PC-9 (cell line): ENCODE results near the gene ADGRL3. TPM values are rescaled to one million over a fixed set of nuclear protein-coding genes. Genes with fewer than 3 reads are reported as not detected.

Source experiments
- BruUV-seq: library from RNA; stranded (reverse); fragments of 400-500 nt; replicated peaks from 2 replicates; lab custom pipeline; 2021; lab: Mats Ljungman, UMichigan
- CTCF ChIA-PET: fragments of 300-600 bp; sonication (Branson Sonifier 250); formaldehyde crosslinking; loops from one replicate; lab custom pipeline; 2022; ENCODE audit warnings: antibody characterized with exemption; lab: Charles Lee
- POLR2A ChIA-PET: fragments of 300-600 bp; sonication (Branson Sonifier 250); formaldehyde crosslinking; loops from one replicate; lab custom pipeline; 2022; ENCODE audit warnings: antibody characterized with exemption; ENCODE audit not compliant: unreplicated experiment; lab: Charles Lee
- DNase-seq, 2 experiments: peaks; one replicate each; pipeline versions ENCODE4 v3.0.0 to v3.0.0-alpha.2; 2015 to 2022; ENCODE audit warnings: mixed read lengths in 1 of 2
- H2AFZ ChIP-seq: fragments of 200-600 bp; sonication (generic); 2 replicates; pipeline ENCODE4 v1.8.1; 2017; ENCODE audit warnings: antibody characterized with exemption
- H3F3A ChIP-seq: fragments of 200-600 bp; sonication (generic); 2 replicates; pipeline ENCODE4 v1.8.1; 2017; ENCODE audit warnings: antibody characterized with exemption, mild to moderate bottlenecking, low read depth; ENCODE audit not compliant: insufficient read depth
- H3K27ac ChIP-seq: fragments of 200-600 bp; sonication (generic); 2 replicates; pipeline ENCODE4 v1.6.1; 2016; ENCODE audit warnings: mixed run types
- H3K27me3 ChIP-seq: fragments of 200-600 bp; sonication (generic); 2 replicates; pipeline ENCODE4 v1.6.1; 2016; ENCODE audit warnings: low read depth, mixed run types; ENCODE audit not compliant: insufficient read depth
- H3K36me3 ChIP-seq: fragments of 200-600 bp; sonication (generic); 2 replicates; pipeline ENCODE4 v1.6.1; 2016; ENCODE audit warnings: low read depth, mixed run types
- H3K4me1 ChIP-seq: fragments of 200-600 bp; sonication (generic); replicated peaks from 2 replicates; pipeline ENCODE4 v1.6.1; 2016; ENCODE audit warnings: mixed run types; ENCODE audit not compliant: insufficient read depth
- H3K4me2 ChIP-seq: fragments of 200-600 bp; sonication (generic); 2 replicates; pipeline ENCODE4 v1.6.1; 2017; ENCODE audit warnings: mixed run types
- H3K4me3 ChIP-seq: fragments of 200-600 bp; sonication (generic); 2 replicates; pipeline ENCODE4 v1.6.1; 2016; ENCODE audit warnings: mixed run types
- H3K79me2 ChIP-seq: fragments of 200-600 bp; sonication (generic); 2 replicates; pipeline ENCODE4 v1.6.1; 2017; ENCODE audit warnings: low read depth, mixed run types
- H3K9me2 ChIP-seq: fragments of 200-600 bp; sonication (generic); 2 replicates; pipeline ENCODE4 v1.8.1; 2017; ENCODE audit warnings: mild to moderate bottlenecking; ENCODE audit not compliant: insufficient read depth
- H3K9me3 ChIP-seq: fragments of 200-600 bp; sonication (generic); 2 replicates; pipeline ENCODE4 v1.8.1; 2016; ENCODE audit warnings: low read depth; ENCODE audit not compliant: insufficient read depth
- H4K20me1 ChIP-seq: fragments of 200-600 bp; sonication (generic); 2 replicates; pipeline ENCODE4 v1.8.1; 2017; ENCODE audit not compliant: insufficient read depth
- EZH2 ChIP-seq: fragments of 200-600 bp; sonication (generic); IDR thresholded peaks from 2 replicates; pipeline ENCODE4 v1.8.0; 2017; ENCODE audit warnings: antibody characterized with exemption, low read depth
- intact Hi-C: fragments of 100-400 bp; cut with micrococcal nuclease; formaldehyde crosslinking; loops from one replicate; pipeline ENCODE4 v1.10.0; 2022; ENCODE audit not compliant: unreplicated experiment
- total RNA-seq: library from RNA; stranded (reverse); gene quantifications from 2 replicates; pipeline ENCODE4 v1.2.3, GENCODE V29; 2021
- TF ChIP-seq, protein P1 (sequence below): fragments of 200-600 bp; sonication (generic); conservative IDR thresholded peaks from 2 replicates; pipeline ENCODE4 v1.6.1; 2017; ENCODE audit warnings: mixed run types, antibody characterized with exemption, mild to moderate bottlenecking, moderate library complexity

ADGRL3 gene
- total RNA-seq, 1 experiment from 2014 or later = 1.6 TPM

DNA sequence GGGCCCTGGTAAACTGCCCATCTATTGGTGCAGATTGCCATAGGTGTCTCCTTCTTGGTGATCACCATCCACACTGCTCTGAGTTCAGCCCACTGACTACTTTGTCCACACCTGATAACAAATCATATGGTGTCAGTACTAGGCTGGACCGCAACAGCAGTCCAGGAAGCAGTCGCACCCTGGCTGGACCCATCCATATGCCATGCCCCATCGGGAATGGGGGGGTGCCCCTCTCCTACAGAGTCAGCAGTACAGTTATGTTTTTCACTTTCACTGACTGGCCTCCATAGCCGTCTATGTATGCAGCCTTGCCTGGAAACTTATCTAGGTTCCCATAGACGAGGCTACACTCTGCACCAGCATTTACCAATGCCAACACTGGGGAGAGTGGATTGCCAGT is 226.1 kb downstream of the ADGRL3 start:
- Histone ChIP-seq H3K27ac (no peak overlapping the region), H2AFZ (no peak overlapping the region), H3K79me2 (no peaks in the 10 kb centered on the region), H3K9me3 (no peaks in the 10 kb centered on the region), H3K27me3 (no peaks in the 10 kb centered on the region), H3K4me3 (no peak overlapping the region), H3K4me2 (no peak overlapping the region), H3K4me1 (no peaks in the 10 kb centered on the region), H3K9me2 (no peaks in the 10 kb centered on the region), H3K36me3 (no peaks in the 10 kb centered on the region), H4K20me1 (no peaks in the 10 kb centered on the region), H3F3A (no peaks in the 10 kb centered on the region)
- POLR2A ChIA-PET = no interaction called here
- no TSS peak for BruUV-seq
- TF ChIP-seq, protein P1, sequence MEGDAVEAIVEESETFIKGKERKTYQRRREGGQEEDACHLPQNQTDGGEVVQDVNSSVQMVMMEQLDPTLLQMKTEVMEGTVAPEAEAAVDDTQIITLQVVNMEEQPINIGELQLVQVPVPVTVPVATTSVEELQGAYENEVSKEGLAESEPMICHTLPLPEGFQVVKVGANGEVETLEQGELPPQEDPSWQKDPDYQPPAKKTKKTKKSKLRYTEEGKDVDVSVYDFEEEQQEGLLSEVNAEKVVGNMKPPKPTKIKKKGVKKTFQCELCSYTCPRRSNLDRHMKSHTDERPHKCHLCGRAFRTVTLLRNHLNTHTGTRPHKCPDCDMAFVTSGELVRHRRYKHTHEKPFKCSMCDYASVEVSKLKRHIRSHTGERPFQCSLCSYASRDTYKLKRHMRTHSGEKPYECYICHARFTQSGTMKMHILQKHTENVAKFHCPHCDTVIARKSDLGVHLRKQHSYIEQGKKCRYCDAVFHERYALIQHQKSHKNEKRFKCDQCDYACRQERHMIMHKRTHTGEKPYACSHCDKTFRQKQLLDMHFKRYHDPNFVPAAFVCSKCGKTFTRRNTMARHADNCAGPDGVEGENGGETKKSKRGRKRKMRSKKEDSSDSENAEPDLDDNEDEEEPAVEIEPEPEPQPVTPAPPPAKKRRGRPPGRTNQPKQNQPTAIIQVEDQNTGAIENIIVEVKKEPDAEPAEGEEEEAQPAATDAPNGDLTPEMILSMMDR = no peak
- TF ChIP-seq EZH2 = no peak
- intact Hi-C loops = no loop called here
- DNase-seq = no peak
- CTCF ChIA-PET = no interaction called here

DNA sequence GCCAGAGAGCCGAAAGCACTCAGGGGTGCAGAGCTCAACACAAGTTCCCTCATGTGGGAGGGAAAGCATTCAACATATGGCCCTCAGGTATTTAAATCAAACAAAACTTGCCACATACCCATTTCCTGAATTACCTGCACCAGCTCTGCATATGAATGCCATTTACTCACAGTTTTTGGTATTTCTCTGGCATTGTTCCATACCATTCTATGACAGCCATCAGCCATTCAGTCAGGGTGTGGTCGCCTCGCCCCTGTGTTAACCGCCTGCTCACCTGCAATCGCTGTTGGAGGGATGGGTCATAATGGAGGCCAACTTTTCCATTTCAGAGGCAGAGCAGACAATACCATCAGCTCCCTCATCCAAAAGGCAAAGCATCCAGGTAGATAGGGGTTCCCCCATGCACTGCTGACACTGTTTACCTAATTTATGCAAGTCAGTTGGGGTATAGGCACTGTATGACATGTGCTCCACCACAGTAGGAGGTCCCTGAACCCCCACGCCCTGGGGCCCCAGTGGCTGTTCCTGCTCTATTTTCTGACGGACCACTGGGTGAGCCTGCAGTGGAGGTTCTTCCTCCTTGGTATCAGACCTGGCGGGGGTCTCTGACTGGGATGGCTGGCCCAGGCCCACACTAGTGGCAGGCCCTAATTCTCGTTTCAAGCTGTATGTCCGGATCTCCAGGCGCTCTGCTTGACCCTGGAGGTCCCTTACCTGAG is 227.1 kb downstream of the ADGRL3 start:
- no peak overlapping the region for H2AFZ ChIP-seq
- H3K4me2 ChIP-seq = no peak overlapping the region
- H4K20me1 ChIP-seq = no peaks in the 10 kb centered on the region
- ChIA-PET POLR2A (no interaction called here), CTCF (no interaction called here)
- no peaks in the 10 kb centered on the region for H3K4me1 ChIP-seq
- H3K9me2 ChIP-seq = no peaks in the 10 kb centered on the region
- H3K4me3 ChIP-seq = no peak overlapping the region
- no peaks in the 10 kb centered on the region for H3K27me3 ChIP-seq
- no peaks in the 10 kb centered on the region for H3K36me3 ChIP-seq
- no TSS peak for BruUV-seq
- no peaks in the 10 kb centered on the region for H3F3A ChIP-seq
- H3K79me2 ChIP-seq = no peaks in the 10 kb centered on the region
- TF ChIP-seq, protein P1 = no peak
- no peak for TF ChIP-seq EZH2
- DNase-seq = peak; percentile 25 to 44
- no peaks in the 10 kb centered on the region for H3K9me3 ChIP-seq
- intact Hi-C loops = no loop called here
- no peak overlapping the region for H3K27ac ChIP-seq

DNA sequence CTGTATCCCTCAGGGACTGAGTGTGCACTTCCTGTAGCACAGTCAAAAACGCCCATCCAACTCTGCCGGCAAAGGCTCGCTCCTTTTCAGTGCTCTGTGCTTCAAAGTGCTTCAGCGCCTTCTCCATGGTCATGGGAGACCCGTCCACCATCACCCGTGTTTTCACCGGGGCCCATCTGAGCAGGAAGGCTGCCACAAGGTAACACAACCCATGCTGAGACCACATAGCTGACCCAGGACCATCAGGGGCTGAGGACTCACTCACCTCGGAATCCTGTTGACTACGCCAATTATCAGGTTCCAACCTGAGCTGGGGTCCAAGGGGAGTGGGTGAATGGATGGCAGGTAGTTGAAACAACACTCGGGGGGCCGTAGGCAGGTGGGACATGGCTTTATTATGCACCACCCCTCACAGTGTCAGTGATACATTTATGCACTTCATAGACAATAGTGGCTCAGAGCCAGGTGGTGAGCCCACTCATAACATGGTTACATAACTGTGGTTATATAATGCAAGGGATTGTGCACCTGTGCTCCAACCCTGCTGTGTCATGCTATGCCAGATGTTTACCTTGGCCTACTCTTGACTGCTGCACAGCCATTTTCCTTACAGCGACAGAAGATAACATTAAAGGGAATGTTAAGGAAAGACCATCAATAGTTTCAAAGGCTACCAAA is 227.8 kb downstream of the ADGRL3 start:
- TF ChIP-seq, protein P1 = no peak
- TF ChIP-seq EZH2 = no peak
- no peaks in the 10 kb centered on the region for H3K9me2 ChIP-seq
- H3K36me3 ChIP-seq = no peaks in the 10 kb centered on the region
- no peak overlapping the region for H3K4me3 ChIP-seq
- no peak for DNase-seq
- H3K4me1 ChIP-seq = no peaks in the 10 kb centered on the region
- BruUV-seq = no TSS peak
- no peaks in the 10 kb centered on the region for H3F3A ChIP-seq
- H2AFZ ChIP-seq = no peak overlapping the region
- H3K79me2 ChIP-seq = no peaks in the 10 kb centered on the region
- no peak overlapping the region for H3K27ac ChIP-seq
- no peak overlapping the region for H3K4me2 ChIP-seq
- CTCF ChIA-PET = no interaction called here
- intact Hi-C loops = no loop called here
- POLR2A ChIA-PET = no interaction called here
- H3K27me3 ChIP-seq = no peaks in the 10 kb centered on the region
- H3K9me3 ChIP-seq = no peaks in the 10 kb centered on the region
- no peaks in the 10 kb centered on the region for H4K20me1 ChIP-seq
